Choroid plexus epithelial cell (primary cell): ENCODE results near the gene GRM8.
"Not testable (repeated sequence)": the region's sequence is repeated elsewhere in the genome, so short reads cannot be mapped to it uniquely, and the experiment has no call there.

Experiments used
- DNase-seq: peaks from one replicate; pipeline ENCODE4 v3.0.0-alpha.2; 2010; ENCODE audit warnings: low read depth
- H3K4me3 ChIP-seq: 2 replicates; pipeline ENCODE4 v1.5.1; 2011; ENCODE audit warnings: low read depth, mild to moderate bottlenecking, control low read depth, low read length, moderate library complexity
- CTCF ChIP-seq: conservative IDR thresholded peaks from 2 replicates; pipeline ENCODE4 v1.5.1; 2011; ENCODE audit warnings: low read depth, mild to moderate bottlenecking, control low read depth, inconsistent platforms, low read length, moderate library complexity

The GRM8 gene

GRCh38 chr7:126685018-126685573, 567.6 kb downstream of the GRM8 start:
- no peak for TF ChIP-seq CTCF
- no peak overlapping the region for H3K4me3 ChIP-seq
- no peak for DNase-seq

- H3K4me3 ChIP-seq, result no peak overlapping the region
- no peak for DNase-seq
- TF ChIP-seq CTCF, result no peak
Observed at GRCh38 chr7:126682176-126682575, 570.6 kb downstream of the GRM8 start.

- not testable (repeated sequence) for H3K4me3 ChIP-seq, DNase-seq
Observed at GRCh38 chr7:126668762-126669161, 584.0 kb downstream of the GRM8 start.

GRCh38 chr7:126668367-126668752, 584.4 kb downstream of the GRM8 start:
- TF ChIP-seq CTCF, result no peak
- no peak for DNase-seq
- H3K4me3 ChIP-seq, result no peak overlapping the region

- no peak overlapping the region for H3K4me3 ChIP-seq
- no peak for DNase-seq
- TF ChIP-seq CTCF, result no peak
Observed at GRCh38 chr7:126667742-126668366, 584.9 kb downstream of the GRM8 start.

GRCh38 chr7:126662856-126663255, 589.9 kb downstream of the GRM8 start:
- H3K4me3 ChIP-seq, result no peak overlapping the region
- no peak for TF ChIP-seq CTCF
- DNase-seq, result no peak

GRCh38 chr7:126659124-126659523, 593.6 kb downstream of the GRM8 start:
- no peak overlapping the region for H3K4me3 ChIP-seq
- no peak for DNase-seq

More at GRCh38 chr7:126659124-126659523, 593.6 kb downstream of the GRM8 start:
- TF ChIP-seq CTCF, result no peak
